Heart left ventricle (tissue), 16 donors: ENCODE measurements around the gene SYNE3. TPM values are rescaled to one million over a fixed set of nuclear protein-coding genes. Genes with fewer than 3 reads are reported as not detected.
A peak's percentile ranks its signal among the peaks of the same experiment; 100 is the strongest.

Experiments
- ATAC-seq, 4 donors: fragments of 200-7000 bp; cut with Tn5 transposase; one replicate each; pipeline ENCODE4 v1.9.1; 2020 to 2022; ENCODE audit warnings: moderate library complexity in 4 of 4, mild to moderate bottlenecking in 3 of 4, moderate number of reproducible peaks in 1 of 4
- DNase-seq, 5 donors: peaks; one replicate each; pipeline ENCODE4 v3.0.0-alpha.2; 2020
- H3K27ac ChIP-seq, 12 donors: fragments of 200-600 bp; sonication (generic) in 4 of 12; one replicate each; pipeline versions ENCODE4 v1.5.0 to v1.8.0; 2016 to 2022; ENCODE audit warnings: mild to moderate bottlenecking in 2 of 12
- H3K27me3 ChIP-seq, 9 donors: fragments of 200-600 bp; sonication (generic) in 2 of 9; one replicate each; pipeline versions ENCODE4 v1.5.1 to v1.8.0; 2016 to 2022; ENCODE audit warnings: mild to moderate bottlenecking in 3 of 9
- H3K36me3 ChIP-seq, 9 donors: fragments of 200-600 bp; sonication (generic) in 2 of 9; one replicate each; pipeline versions ENCODE4 v1.5.0 to v1.8.0; 2018 to 2022; ENCODE audit warnings: mild to moderate bottlenecking in 2 of 9
- H3K4me1 ChIP-seq, 12 donors: fragments of 200-600 bp; sonication (generic) in 4 of 12; one replicate each; pipeline versions ENCODE4 v1.5.0 to v1.8.0; 2016 to 2022; ENCODE audit warnings: mild to moderate bottlenecking in 3 of 12
- H3K4me3 ChIP-seq, 12 donors: fragments of 200-600 bp; sonication (generic) in 4 of 12; one replicate each; pipeline versions ENCODE4 v1.5.0 to v1.8.0; 2017 to 2022; ENCODE audit warnings: mild to moderate bottlenecking in 9 of 12, moderate library complexity in 4 of 12
- H3K9me3 ChIP-seq, 12 donors: fragments of 200-600 bp; sonication (generic) in 4 of 12; one replicate each; pipeline versions ENCODE4 v1.5.0 to v1.8.0; 2016 to 2022; ENCODE audit warnings: mild to moderate bottlenecking in 1 of 12
- CTCF ChIP-seq, 12 donors: fragments of 200-600 bp; sonication (generic) in 4 of 12; IDR thresholded peaks; one replicate each; pipeline versions ENCODE4 v1.5.0 to v1.8.0; 2018 to 2022; ENCODE audit warnings: antibody characterized with exemption in 12 of 12, mild to moderate bottlenecking in 5 of 12
- POLR2A ChIP-seq, 2 donors: fragments of 450-650 bp; IDR thresholded peaks; one replicate each; pipeline ENCODE4 v1.6.1; 2017; ENCODE audit warnings: antibody characterized with exemption in 2 of 2, mild to moderate bottlenecking in 2 of 2, moderate library complexity in 2 of 2
- WGBS, 4 donors: extraction: QIAGEN DNeasy Blood & Tissue Kit in 2 of 4; methylation state at CpG; one replicate each; pipeline versions ENCODE4 v1.1.5 to v1.1.7; 2013 to 2018; 5-methylcytosine and 5-hydroxymethylcytosine counted together
- intact Hi-C, 10 donors: fragments of 100-400 bp; cut with DNase I; formaldehyde crosslinking; loops; one replicate each; pipeline versions ENCODE4 v1.11.1 to v1.14.2; 2022
- polyA plus RNA-seq, 2 donors: library from polyadenylated mRNA; stranded (reverse); fragments of 200-250 nt; gene quantifications; one replicate each; pipeline ENCODE4 v1.2.3, GENCODE V29; 2013
- total RNA-seq, 9 donors: library from RNA; depleted of rRNA in 2 of 9; stranded (reverse); fragments of >200 nt in 2 of 9; fragmentation: NEBNext Ultra II Directional in 3 of 9; extraction: Animal tissue kit (Norgen Biotek cat#: 25700) in 3 of 9; gene quantifications; one replicate each; pipeline versions ENCODE4 v1.1.0 to v1.2.4, GENCODE V29; 2016 to 2023
- donor health status: ischemic (EF 13 %, LVEDD 7.1; RV severe dilation, severe dysfunction).
- donor health status: healthy with polysubstance abuse.
- donor health status: DM: no; HTN: yes; CAD: no.
- donor health status: DM: no; HTN: no; CAD: no.
- donor health status: ischemic (EF 25% LVEDD 6.9; RV normal size, moderate dysfunction).
- donor health status: ischemic (EF 25% LVEDD 5.7; RV mildly dilated, moderate dysfunction).
- donor health status: healthy.
- donor health status: DM: yes; HTN: yes; CAD: no.
- donor health status: ischemic (EF 35%, LVEDD 5.7; RV mildly dilated, moderate dysfunction).
- donor health status: nonischemic (EF 11% LVEDD 7.7; RV severe dilation, severe dysfunction).
- donor health status: DM: yes; HTN: yes; CAD: no.
- donor health status: PGD.
- donor health status: ischemic (EF 29% LVEDD 5.4; RV normal size, mild dysfunction).
- donor health status: nonischemic (EF 23%, LVEDD 6.1; RV moderate dilation, normal function).

SYNE3 gene
- total and polyA plus RNA-seq, 11 donors: 3.1 to 16.9 (median 8.0) TPM

- TF ChIP-seq CTCF (IDR thresholded peaks at IDR 0.05) (no peak), POLR2A (IDR thresholded peaks at IDR 0.05) (no peak)
- H3K27me3 ChIP-seq: no peaks in the 10 kb centered on the region
- H3K36me3 ChIP-seq: peaks cover 0 to 17% (median 8%) of the 10 kb centered on the region in 9 donors
- peak in 2 of 5 donors; percentile 63 to 66 for DNase-seq
- peak overlapping the region in 7 of 12 donors; percentile 6 to 53 (median 22) for H3K27ac ChIP-seq
- no peak overlapping the region for H3K4me3 ChIP-seq
- intact Hi-C loops: no loop called here
- H3K9me3 ChIP-seq: no peaks in the 10 kb centered on the region
- H3K4me1 ChIP-seq: peaks cover 0 to 41% (median 28%) of the 10 kb centered on the region in 12 donors
- ATAC-seq: peak in 3 of 4 donors; percentile 48 to 82 (median 64)
- 65 to 74% (median 70%) methylated on average over 8 of the region's 8 CpGs for WGBS, 4 donors
Measured at GRCh38 chr14:95544588-95544987, 28.1 kb upstream of the SYNE3 start.

GRCh38 chr14:95543021-95543420, 26.6 kb upstream of the SYNE3 start:
- 90 to 97% (median 95%) methylated on average over 5 of the region's 5 CpGs for WGBS, 4 donors
- Histone ChIP-seq H3K27ac (no peak overlapping the region), H3K27me3 (no peaks in the 10 kb centered on the region), H3K4me3 (no peak overlapping the region), H3K36me3 (peaks cover 0 to 17% (median 8%) of the 10 kb centered on the region in 9 donors), H3K4me1 (peaks cover 0 to 52% (median 33%) of the 10 kb centered on the region in 12 donors), H3K9me3 (no peaks in the 10 kb centered on the region)
- TF ChIP-seq POLR2A (IDR thresholded peaks at IDR 0.05): no peak
- TF ChIP-seq CTCF (IDR thresholded peaks at IDR 0.05): no peak
- peak in 1 of 4 donors; percentile 40 for ATAC-seq
- intact Hi-C loops: no loop called here
- no peak for DNase-seq

- ATAC-seq: no peak
- DNase-seq: no peak
- peaks cover 0 to 54% (median 36%) of the 10 kb centered on the region in 12 donors for H3K4me1 ChIP-seq
- H3K27ac ChIP-seq: no peak overlapping the region
- peaks cover 0 to 17% (median 8%) of the 10 kb centered on the region in 9 donors for H3K36me3 ChIP-seq
- intact Hi-C loops: no loop called here
- WGBS, 4 donors: 92 to 93% (median 93%) methylated on average over 8 of the region's 8 CpGs
- no peaks in the 10 kb centered on the region for H3K27me3 ChIP-seq
- H3K9me3 ChIP-seq: no peaks in the 10 kb centered on the region
- TF ChIP-seq CTCF (IDR thresholded peaks at IDR 0.05): no peak
- no peak for TF ChIP-seq POLR2A (IDR thresholded peaks at IDR 0.05)
- no peak overlapping the region for H3K4me3 ChIP-seq
Measured at GRCh38 chr14:95541932-95542930, 25.8 kb upstream of the SYNE3 start.

- WGBS, 4 donors: 66 to 71% (median 68%) methylated on average over 4 of the region's 4 CpGs
- DNase-seq (no peak), ATAC-seq (no peak)
- no peak overlapping the region for H3K27ac ChIP-seq
- H3K9me3 ChIP-seq: no peaks in the 10 kb centered on the region
- TF ChIP-seq CTCF (IDR thresholded peaks at IDR 0.05) (no peak), POLR2A (IDR thresholded peaks at IDR 0.05) (no peak)
- H3K27me3 ChIP-seq: no peaks in the 10 kb centered on the region
- intact Hi-C loops: no loop called here
- peaks cover 0 to 13% (median 8%) of the 10 kb centered on the region in 9 donors for H3K36me3 ChIP-seq
- H3K4me1 ChIP-seq: peaks cover 0 to 63% (median 43%) of the 10 kb centered on the region in 12 donors
- H3K4me3 ChIP-seq: no peak overlapping the region
Measured at GRCh38 chr14:95541346-95541745, 24.9 kb upstream of the SYNE3 start.
